Duodenal mucosa (tissue), 2 donors: ENCODE data around the gene CPEB4.

ENCODE experiments used
- H3K27ac ChIP-seq: one replicate; pipeline ENCODE4 v1.7.0; 2013; ENCODE audit warnings: low read depth, low read length
- H3K27me3 ChIP-seq, 2 donors: one replicate each; pipeline ENCODE4 v1.7.0; 2013; ENCODE audit warnings: low read length in 2 of 2, control low read depth in 1 of 2; ENCODE audit not compliant: insufficient read depth in 2 of 2, control insufficient read depth in 1 of 2
- H3K36me3 ChIP-seq, 2 donors: one replicate each; pipeline ENCODE4 v1.7.0; 2013; ENCODE audit warnings: low read length in 2 of 2, control low read depth in 1 of 2; ENCODE audit not compliant: insufficient read depth in 2 of 2, control insufficient read depth in 1 of 2
- H3K4me1 ChIP-seq, 2 donors: one replicate each; pipeline ENCODE4 v1.7.0; 2013; ENCODE audit warnings: low read length in 2 of 2, control low read depth in 1 of 2; ENCODE audit not compliant: insufficient read depth in 2 of 2, control insufficient read depth in 1 of 2
- H3K4me3 ChIP-seq, 2 donors: one replicate each; pipeline ENCODE4 v1.7.0; 2013; ENCODE audit warnings: low read length in 2 of 2, low read depth in 1 of 2
- H3K9ac ChIP-seq, 2 donors: one replicate each; pipeline ENCODE4 v1.7.0; 2013; ENCODE audit warnings: low read length in 2 of 2, low read depth in 1 of 2
- H3K9me3 ChIP-seq, 2 donors: one replicate each; pipeline ENCODE4 v1.7.0; 2013; ENCODE audit warnings: low read length in 2 of 2, control low read depth in 1 of 2; ENCODE audit not compliant: control insufficient read depth in 1 of 2

Gene CPEB4

GRCh38 chr5:173915310-173916014 is 27.3 kb downstream of the CPEB4 start:
- Histone ChIP-seq H3K9ac (no peak overlapping the region), H3K9me3 (no peaks in the 10 kb centered on the region), H3K27ac (no peak overlapping the region), H3K27me3 (no peaks in the 10 kb centered on the region), H3K36me3 (peaks cover 0 to 3% of the 10 kb centered on the region in 2 donors), H3K4me1 (peaks cover 14 to 23% of the 10 kb centered on the region in 2 donors), H3K4me3 (no peak overlapping the region)

- H3K4me3 ChIP-seq = no peak overlapping the region
- no peak overlapping the region for H3K27ac ChIP-seq
- H3K27me3 ChIP-seq = no peaks in the 10 kb centered on the region
- H3K4me1 ChIP-seq = peaks cover 18 to 30% of the 10 kb centered on the region in 2 donors
- no peaks in the 10 kb centered on the region for H3K36me3 ChIP-seq
- no peak overlapping the region for H3K9ac ChIP-seq
- no peaks in the 10 kb centered on the region for H3K9me3 ChIP-seq
Observed at GRCh38 chr5:173916233-173916632, 28.1 kb downstream of the CPEB4 start.

- H3K4me1 ChIP-seq = peaks cover 18 to 36% of the 10 kb centered on the region in 2 donors
- peak overlapping the region; percentile 69 to 77 for H3K4me3 ChIP-seq
- no peaks in the 10 kb centered on the region for H3K9me3 ChIP-seq
- peak overlapping the region; percentile 54 for H3K27ac ChIP-seq
- no peaks in the 10 kb centered on the region for H3K27me3 ChIP-seq
- peak overlapping the region; percentile 63 to 78 for H3K9ac ChIP-seq
- peaks cover 0 to 3% of the 10 kb centered on the region in 2 donors for H3K36me3 ChIP-seq
Observed at GRCh38 chr5:173917788-173918786, 29.9 kb downstream of the CPEB4 start.

- H3K36me3 ChIP-seq = peaks cover under 1 to 3% of the 10 kb centered on the region in 2 donors
- no peaks in the 10 kb centered on the region for H3K27me3 ChIP-seq
- H3K4me3 ChIP-seq = no peak overlapping the region
- H3K27ac ChIP-seq = no peak overlapping the region
- H3K9me3 ChIP-seq = no peaks in the 10 kb centered on the region
- no peak overlapping the region for H3K9ac ChIP-seq
- H3K4me1 ChIP-seq = peaks cover 18 to 42% of the 10 kb centered on the region in 2 donors
Observed at GRCh38 chr5:173919443-173919842, 31.3 kb downstream of the CPEB4 start.

- Histone ChIP-seq H3K4me1 (peaks cover 18 to 49% of the 10 kb centered on the region in 2 donors), H3K27me3 (no peaks in the 10 kb centered on the region), H3K27ac (no peak overlapping the region), H3K36me3 (peaks cover 3 to 5% of the 10 kb centered on the region in 2 donors), H3K4me3 (no peak overlapping the region), H3K9ac (no peak overlapping the region), H3K9me3 (no peaks in the 10 kb centered on the region)
Observed at GRCh38 chr5:173920024-173920753, 32.0 kb downstream of the CPEB4 start.

GRCh38 chr5:173920866-173921555 is 32.9 kb downstream of the CPEB4 start:
- Histone ChIP-seq H3K9ac (no peak overlapping the region), H3K27me3 (no peaks in the 10 kb centered on the region), H3K9me3 (no peaks in the 10 kb centered on the region), H3K36me3 (peaks cover 3 to 5% of the 10 kb centered on the region in 2 donors), H3K4me1 (peaks cover 18 to 49% of the 10 kb centered on the region in 2 donors), H3K4me3 (no peak overlapping the region), H3K27ac (no peak overlapping the region)

GRCh38 chr5:173922527-173922926 is 34.4 kb downstream of the CPEB4 start:
- H3K27ac ChIP-seq = no peak overlapping the region
- peaks cover 3 to 5% of the 10 kb centered on the region in 2 donors for H3K36me3 ChIP-seq
- no peaks in the 10 kb centered on the region for H3K27me3 ChIP-seq
- no peaks in the 10 kb centered on the region for H3K9me3 ChIP-seq
- H3K9ac ChIP-seq = no peak overlapping the region
- H3K4me1 ChIP-seq = peaks cover 18 to 49% of the 10 kb centered on the region in 2 donors
- no peak overlapping the region for H3K4me3 ChIP-seq

GRCh38 chr5:173923218-173924095 is 35.3 kb downstream of the CPEB4 start:
- peaks cover 22 to 53% of the 10 kb centered on the region in 2 donors for H3K4me1 ChIP-seq
- H3K36me3 ChIP-seq = peaks cover 3 to 5% of the 10 kb centered on the region in 2 donors
- H3K27ac ChIP-seq = no peak overlapping the region
- H3K4me3 ChIP-seq = no peak overlapping the region
- no peak overlapping the region for H3K9ac ChIP-seq
- H3K9me3 ChIP-seq = no peaks in the 10 kb centered on the region
- H3K27me3 ChIP-seq = no peaks in the 10 kb centered on the region

GRCh38 chr5:173924899-173925298 is 36.8 kb downstream of the CPEB4 start:
- Histone ChIP-seq H3K27ac (no peak overlapping the region), H3K36me3 (peaks cover 3 to 5% of the 10 kb centered on the region in 2 donors), H3K9me3 (no peaks in the 10 kb centered on the region), H3K4me1 (peaks cover 19 to 49% of the 10 kb centered on the region in 2 donors), H3K9ac (no peak overlapping the region), H3K4me3 (no peak overlapping the region), H3K27me3 (no peaks in the 10 kb centered on the region)
